Prostate gland (tissue), 2 donors: ENCODE measurements around the gene ITGB4.

Experiments
- CTCF ChIP-seq, 4 experiments: fragments of 200-600 bp in 2 of 4; fragments of 450-650 bp in 2 of 4; sonication (generic) in 2 of 4; IDR thresholded peaks; 1 replicate in 3 of 4; 2 replicates in 1 of 4; pipeline ENCODE4 v1.5.1; 2016 to 2019; ENCODE audit warnings: antibody characterized with exemption in 4 of 4, mild to moderate bottlenecking in 2 of 4, moderate library complexity in 2 of 4
- POLR2A ChIP-seq: fragments of 450-650 bp; IDR thresholded peaks from one replicate; pipeline ENCODE4 v1.6.1; 2016; ENCODE audit warnings: antibody characterized with exemption, mild to moderate bottlenecking

DNA sequence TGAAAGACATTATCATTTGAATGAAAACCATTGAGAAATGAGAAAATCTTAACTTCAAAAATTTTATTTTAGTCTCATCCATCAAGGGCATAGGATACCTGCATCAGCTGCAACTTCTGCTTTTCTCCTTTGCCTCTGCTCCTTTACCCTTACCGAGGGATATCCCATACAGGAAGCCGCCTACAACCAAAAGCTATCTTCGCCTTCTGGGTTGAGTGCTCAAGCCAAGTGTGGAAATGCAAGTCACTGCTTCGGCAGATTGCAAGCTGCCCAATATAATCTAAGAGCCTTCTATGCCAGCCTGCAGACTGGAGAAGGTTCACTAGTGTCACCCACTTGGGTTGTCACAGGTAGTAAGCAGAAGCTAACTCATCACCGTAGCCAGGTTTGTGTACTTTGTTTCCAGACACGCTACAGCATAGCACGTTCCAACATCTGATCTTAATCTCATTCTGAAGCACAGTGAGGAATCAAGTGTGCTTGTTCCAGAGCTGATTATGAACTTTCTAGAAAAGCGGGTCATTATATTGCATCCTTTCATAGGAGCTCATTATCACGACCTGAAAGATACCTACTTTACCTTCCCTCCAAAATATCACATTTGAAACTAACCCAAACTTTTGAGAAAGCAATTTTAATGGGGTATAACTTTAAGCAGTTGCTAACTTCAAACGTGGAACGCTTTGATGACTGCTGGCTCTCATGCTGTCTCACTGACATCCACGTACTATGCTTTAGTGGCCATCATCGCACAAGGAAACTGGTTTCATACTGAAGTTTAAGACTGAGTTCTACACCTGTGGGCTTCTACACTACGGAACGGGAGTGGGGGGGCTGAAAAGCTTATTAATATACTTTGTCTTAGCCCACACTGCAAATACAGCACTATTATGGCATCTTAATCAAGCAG lies 55.4 kb downstream of the ITGB4 start:
- TF ChIP-seq CTCF (IDR thresholded peaks at IDR 0.05) (no peak), POLR2A (no peak)
